SK-N-SH treated with all-trans-retinoic acid at 6 μM for 48 hours (cell line): ENCODE results near the gene SEMA5B.

Source experiments
- ATAC-seq: fragments of 200-7000 bp; cut with Tn5 transposase; 3 replicates; pipeline ENCODE4 v1.9.1; 2020; ENCODE audit warnings: mild to moderate bottlenecking, moderate library complexity
- ARNTL ChIP-seq: fragments of 450-650 bp; formaldehyde crosslinking; IDR thresholded peaks from 2 replicates; pipeline ENCODE4 v1.5.0; 2020; ENCODE audit warnings: low read depth, mild to moderate bottlenecking, moderate library complexity, borderline replicate concordance
- BACH2 ChIP-seq: fragments of 250-450 bp; sonication (Bioruptor Pico); IDR thresholded peaks from 2 replicates; pipeline ENCODE4 v1.9.0; 2021; ENCODE audit warnings: mild to moderate bottlenecking, borderline replicate concordance
- CSDC2 ChIP-seq: fragments of 250-450 bp; sonication (Bioruptor Pico); IDR thresholded peaks from 2 replicates; pipeline ENCODE4 v1.5.0; 2020; ENCODE audit warnings: mild to moderate bottlenecking, moderate library complexity
- ESRRG ChIP-seq: fragments of 250-450 bp; sonication (Bioruptor Pico); IDR thresholded peaks from 2 replicates; pipeline ENCODE4 v1.6.1; 2021; ENCODE audit warnings: mild to moderate bottlenecking
- GLIS3 ChIP-seq: fragments of 250-450 bp; sonication (Bioruptor Pico); IDR thresholded peaks from 2 replicates; pipeline ENCODE4 v1.5.0; 2020; ENCODE audit warnings: mild to moderate bottlenecking, moderate library complexity
- ISL1 ChIP-seq: fragments of 250-450 bp; sonication (Bioruptor Pico); IDR thresholded peaks from 2 replicates; pipeline ENCODE4 v2.1.2; 2022; ENCODE audit warnings: mild to moderate bottlenecking, moderate library complexity
- OSR1 ChIP-seq: fragments of 250-450 bp; sonication (Bioruptor Pico); IDR thresholded peaks from 2 replicates; pipeline ENCODE4 v1.8.0; 2022; ENCODE audit warnings: moderate library complexity, mild to moderate bottlenecking, inconsistent platforms
- PPARA ChIP-seq: fragments of 250-450 bp; sonication (Bioruptor Pico); IDR thresholded peaks from 2 replicates; pipeline ENCODE4 v1.5.0; 2020; ENCODE audit warnings: mild to moderate bottlenecking, borderline replicate concordance
- RARB ChIP-seq: fragments of 250-450 bp; sonication (Bioruptor Pico); IDR thresholded peaks from 2 replicates; pipeline ENCODE4 v1.8.0; 2021; ENCODE audit warnings: mild to moderate bottlenecking, moderate library complexity
- SNAI2 ChIP-seq: fragments of 250-450 bp; sonication (Bioruptor Pico); IDR thresholded peaks from 2 replicates; pipeline ENCODE4 v1.5.0; 2020; ENCODE audit warnings: mild to moderate bottlenecking, moderate library complexity
- TCF4 ChIP-seq: fragments of 250-450 bp; sonication (Bioruptor Pico); IDR thresholded peaks from 2 replicates; pipeline ENCODE4 v1.8.0; 2021; ENCODE audit warnings: mild to moderate bottlenecking, moderate library complexity, borderline replicate concordance
- TOX ChIP-seq: fragments of 250-450 bp; sonication (Bioruptor Pico); IDR thresholded peaks from 2 replicates; pipeline ENCODE4 v1.8.0; 2021; ENCODE audit warnings: mild to moderate bottlenecking, moderate library complexity, borderline replicate concordance
- TSHZ2 ChIP-seq: fragments of 250-450 bp; sonication (Bioruptor Pico); IDR thresholded peaks from 2 replicates; pipeline ENCODE4 v1.5.0; 2020; ENCODE audit warnings: mild to moderate bottlenecking, moderate library complexity
- ZC3H10 ChIP-seq: fragments of 250-450 bp; sonication (Bioruptor Pico); IDR thresholded peaks from 2 replicates; pipeline ENCODE4 v1.5.1; 2021; ENCODE audit warnings: mild to moderate bottlenecking, moderate library complexity
- TF ChIP-seq, protein P1 (sequence below): fragments of 250-450 bp; sonication (Bioruptor Pico); IDR thresholded peaks from 2 replicates; pipeline ENCODE4 v1.8.0; 2021; ENCODE audit warnings: low read depth, mild to moderate bottlenecking, moderate library complexity, borderline replicate concordance
- TF ChIP-seq, protein P2 (sequence below): fragments of 250-450 bp; sonication (Bioruptor Pico); IDR thresholded peaks from 2 replicates; pipeline ENCODE4 v1.5.1; 2021; ENCODE audit warnings: mild to moderate bottlenecking, moderate library complexity
- TF ChIP-seq, protein P3 (sequence below): fragments of 250-450 bp; sonication (Bioruptor Pico); IDR thresholded peaks from 2 replicates; pipeline ENCODE4 v1.8.0; 2020; ENCODE audit warnings: mild to moderate bottlenecking, moderate library complexity, borderline replicate concordance

Gene SEMA5B

GRCh38 chr3:122955916-122956692 lies 71.5 kb downstream of the SEMA5B start (continued):
- TF ChIP-seq, protein P1, sequence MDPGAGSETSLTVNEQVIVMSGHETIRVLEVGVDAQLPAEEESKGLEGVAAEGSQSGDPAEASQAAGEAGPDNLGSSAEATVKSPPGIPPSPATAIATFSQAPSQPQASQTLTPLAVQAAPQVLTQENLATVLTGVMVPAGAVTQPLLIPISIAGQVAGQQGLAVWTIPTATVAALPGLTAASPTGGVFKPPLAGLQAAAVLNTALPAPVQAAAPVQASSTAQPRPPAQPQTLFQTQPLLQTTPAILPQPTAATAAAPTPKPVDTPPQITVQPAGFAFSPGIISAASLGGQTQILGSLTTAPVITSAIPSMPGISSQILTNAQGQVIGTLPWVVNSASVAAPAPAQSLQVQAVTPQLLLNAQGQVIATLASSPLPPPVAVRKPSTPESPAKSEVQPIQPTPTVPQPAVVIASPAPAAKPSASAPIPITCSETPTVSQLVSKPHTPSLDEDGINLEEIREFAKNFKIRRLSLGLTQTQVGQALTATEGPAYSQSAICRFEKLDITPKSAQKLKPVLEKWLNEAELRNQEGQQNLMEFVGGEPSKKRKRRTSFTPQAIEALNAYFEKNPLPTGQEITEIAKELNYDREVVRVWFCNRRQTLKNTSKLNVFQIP (CRISPR knock-in tag), result no peak
- TF ChIP-seq, all 23 proteins: peak for 0

DNA sequence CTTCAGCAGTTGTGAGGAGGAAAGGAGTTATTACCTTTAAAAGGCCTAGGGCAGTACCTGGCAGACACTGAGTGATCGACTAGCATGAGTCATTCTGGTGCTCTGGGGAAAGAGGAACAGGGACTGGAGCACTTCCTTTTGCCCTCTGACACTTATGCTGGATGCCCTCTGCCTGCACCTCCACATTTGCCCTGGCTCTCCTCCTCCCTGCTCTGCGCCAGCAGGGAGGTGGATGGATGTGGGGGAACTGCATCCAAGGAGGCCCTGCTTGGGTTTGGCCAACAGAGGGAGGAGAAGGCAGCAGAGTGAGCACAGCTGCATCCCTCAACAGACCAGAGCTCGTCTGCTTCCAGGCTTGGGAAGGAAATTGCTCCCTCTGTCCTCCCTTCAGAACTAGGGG lies 75.0 kb downstream of the SEMA5B start:
- ATAC-seq, result peak; percentile 71
- TF ChIP-seq ISL1 (CRISPR knock-in tag) (no peak), SNAI2 (CRISPR knock-in tag) (no peak), OSR1 (no peak), BACH2 (no peak), ESRRG (CRISPR knock-in tag) (no peak), ZC3H10 (no peak), TCF4 (CRISPR knock-in tag) (no peak), TOX (no peak), TSHZ2 (CRISPR knock-in tag) (no peak), ARNTL (no peak)
- TF ChIP-seq, protein P1 (CRISPR knock-in tag), result no peak

- TF ChIP-seq SNAI2 (CRISPR knock-in tag), result no peak
- TF ChIP-seq ISL1 (CRISPR knock-in tag), result no peak
- TF ChIP-seq CSDC2 (CRISPR knock-in tag), result no peak
- no peak for TF ChIP-seq ESRRG (CRISPR knock-in tag)
- ATAC-seq, result peak; percentile 13; the same call in 1 of the 3 replicates
These were observed 79.2 kb downstream of the SEMA5B start for GRCh38 chr3:122948408-122948807.

GRCh38 chr3:122947738-122948137 lies 79.8 kb downstream of the SEMA5B start:
- no peak for ATAC-seq
- TF ChIP-seq, protein P2, sequence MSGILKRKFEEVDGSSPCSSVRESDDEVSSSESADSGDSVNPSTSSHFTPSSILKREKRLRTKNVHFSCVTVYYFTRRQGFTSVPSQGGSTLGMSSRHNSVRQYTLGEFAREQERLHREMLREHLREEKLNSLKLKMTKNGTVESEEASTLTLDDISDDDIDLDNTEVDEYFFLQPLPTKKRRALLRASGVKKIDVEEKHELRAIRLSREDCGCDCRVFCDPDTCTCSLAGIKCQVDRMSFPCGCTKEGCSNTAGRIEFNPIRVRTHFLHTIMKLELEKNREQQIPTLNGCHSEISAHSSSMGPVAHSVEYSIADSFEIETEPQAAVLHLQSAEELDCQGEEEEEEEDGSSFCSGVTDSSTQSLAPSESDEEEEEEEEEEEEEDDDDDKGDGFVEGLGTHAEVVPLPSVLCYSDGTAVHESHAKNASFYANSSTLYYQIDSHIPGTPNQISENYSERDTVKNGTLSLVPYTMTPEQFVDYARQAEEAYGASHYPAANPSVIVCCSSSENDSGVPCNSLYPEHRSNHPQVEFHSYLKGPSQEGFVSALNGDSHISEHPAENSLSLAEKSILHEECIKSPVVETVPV (CRISPR knock-in tag), result no peak
- TF ChIP-seq ARNTL, result no peak
- TF ChIP-seq RARB (CRISPR knock-in tag), result no peak
- TF ChIP-seq SNAI2 (CRISPR knock-in tag), result no peak
- no peak for TF ChIP-seq BACH2
- TF ChIP-seq, protein P3, sequence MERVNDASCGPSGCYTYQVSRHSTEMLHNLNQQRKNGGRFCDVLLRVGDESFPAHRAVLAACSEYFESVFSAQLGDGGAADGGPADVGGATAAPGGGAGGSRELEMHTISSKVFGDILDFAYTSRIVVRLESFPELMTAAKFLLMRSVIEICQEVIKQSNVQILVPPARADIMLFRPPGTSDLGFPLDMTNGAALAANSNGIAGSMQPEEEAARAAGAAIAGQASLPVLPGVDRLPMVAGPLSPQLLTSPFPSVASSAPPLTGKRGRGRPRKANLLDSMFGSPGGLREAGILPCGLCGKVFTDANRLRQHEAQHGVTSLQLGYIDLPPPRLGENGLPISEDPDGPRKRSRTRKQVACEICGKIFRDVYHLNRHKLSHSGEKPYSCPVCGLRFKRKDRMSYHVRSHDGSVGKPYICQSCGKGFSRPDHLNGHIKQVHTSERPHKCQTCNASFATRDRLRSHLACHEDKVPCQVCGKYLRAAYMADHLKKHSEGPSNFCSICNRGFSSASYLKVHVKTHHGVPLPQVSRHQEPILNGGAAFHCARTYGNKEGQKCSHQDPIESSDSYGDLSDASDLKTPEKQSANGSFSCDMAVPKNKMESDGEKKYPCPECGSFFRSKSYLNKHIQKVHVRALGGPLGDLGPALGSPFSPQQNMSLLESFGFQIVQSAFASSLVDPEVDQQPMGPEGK (CRISPR knock-in tag), result no peak
- TF ChIP-seq OSR1, result no peak
- TF ChIP-seq GLIS3 (CRISPR knock-in tag), result no peak
- TF ChIP-seq PPARA, result no peak
- TF ChIP-seq ISL1 (CRISPR knock-in tag), result no peak
